Measurements from ENCODE around the gene WDR45B. TPM values are rescaled to one million over a fixed set of nuclear protein-coding genes. Genes with fewer than 3 reads are reported as not detected.

The WDR45B gene
- 41.6 and 65.5 TPM in 2 replicates for total RNA-seq (2012; rRNA removed)

DNA sequence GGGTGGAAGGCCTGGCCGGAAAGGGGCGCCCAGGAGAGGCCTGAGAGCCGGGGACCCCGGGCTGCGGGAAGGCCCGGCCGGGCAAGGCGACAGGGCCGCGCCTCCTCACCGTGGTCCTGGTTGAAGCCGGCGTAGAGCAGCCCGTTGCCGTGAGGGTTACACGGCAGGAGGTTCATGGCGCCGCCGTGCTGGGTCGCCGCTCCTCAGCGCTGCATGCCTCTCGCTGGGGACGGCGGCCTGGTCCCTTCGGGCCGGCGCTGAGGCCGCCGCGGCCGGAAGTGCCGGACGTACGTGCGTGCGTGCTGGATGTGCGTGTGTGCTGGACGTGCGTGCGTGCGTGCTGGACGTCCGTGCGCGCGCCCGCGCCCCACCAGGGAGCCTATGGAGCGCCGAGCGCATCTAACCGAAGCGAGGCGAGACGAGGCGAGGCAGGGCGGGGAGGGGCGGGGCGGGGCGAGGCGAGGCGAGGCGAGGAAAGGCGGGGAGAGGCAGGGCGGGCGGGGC is at the start of gene WDR45B:
Gene WDR45B, minus strand, starts transcription at position 280 of the 504 bp plus-strand sequence. Its CDS starts 104 bp downstream, at position 176.
- Histone ChIP-seq H3K9ac (ENCODE audit: low read depth, low read length) (peak within 1 kb of the TSS; percentile 98), H3K27me3 (ENCODE audit: control insufficient read depth, insufficient read depth, low read length) (no peaks in the 10 kb centered on the region), H3K4me3 (ENCODE audit: low read length) (peak within 1 kb of the TSS; percentile 93)

DNA sequence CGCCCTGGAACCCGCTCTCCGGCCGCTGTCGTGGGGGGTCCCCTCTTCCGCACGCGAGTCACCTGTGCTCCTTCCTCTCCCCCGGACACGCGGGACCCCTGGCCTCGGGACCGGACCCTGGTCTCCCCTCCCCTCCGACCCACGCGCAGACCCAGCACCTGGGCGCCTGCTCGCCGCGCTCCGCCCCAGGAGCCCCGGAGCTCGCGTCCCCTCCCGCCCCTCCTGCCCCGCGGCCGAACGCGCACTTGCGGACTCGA is 49.5 kb upstream of the WDR45B start:
- Histone ChIP-seq H3K27me3 (ENCODE audit: control insufficient read depth, insufficient read depth, low read length) (no peaks in the 10 kb centered on the region), H3K4me3 (ENCODE audit: low read length) (peak overlapping the region; percentile 88), H3K4me1 (ENCODE audit: control insufficient read depth, insufficient read depth, low read length) (peaks cover 14% of the 10 kb centered on the region), H3K4me2 (ENCODE audit: low read length) (peak overlapping the region; percentile 94), H3K9me3 (replicated peaks; ENCODE audit: low read length) (no peaks in the 10 kb centered on the region), H3K9ac (ENCODE audit: low read depth, low read length) (peak overlapping the region; percentile 56), H3K36me3 (ENCODE audit: insufficient read depth, low read length) (no peaks in the 10 kb centered on the region)

More for the DNA sequence above, at the start of gene WDR45B:
- H3K4me2 ChIP-seq (ENCODE audit: low read length): peak within 1 kb of the TSS; percentile 98
- H3K9me3 ChIP-seq (replicated peaks; ENCODE audit: low read length): no peaks in the 10 kb centered on the region
- peaks cover 16% of the 10 kb centered on the region for H3K36me3 ChIP-seq (ENCODE audit: insufficient read depth, low read length)
- peaks cover 12% of the 10 kb centered on the region for H3K4me1 ChIP-seq (ENCODE audit: control insufficient read depth, insufficient read depth, low read length)

DNA sequence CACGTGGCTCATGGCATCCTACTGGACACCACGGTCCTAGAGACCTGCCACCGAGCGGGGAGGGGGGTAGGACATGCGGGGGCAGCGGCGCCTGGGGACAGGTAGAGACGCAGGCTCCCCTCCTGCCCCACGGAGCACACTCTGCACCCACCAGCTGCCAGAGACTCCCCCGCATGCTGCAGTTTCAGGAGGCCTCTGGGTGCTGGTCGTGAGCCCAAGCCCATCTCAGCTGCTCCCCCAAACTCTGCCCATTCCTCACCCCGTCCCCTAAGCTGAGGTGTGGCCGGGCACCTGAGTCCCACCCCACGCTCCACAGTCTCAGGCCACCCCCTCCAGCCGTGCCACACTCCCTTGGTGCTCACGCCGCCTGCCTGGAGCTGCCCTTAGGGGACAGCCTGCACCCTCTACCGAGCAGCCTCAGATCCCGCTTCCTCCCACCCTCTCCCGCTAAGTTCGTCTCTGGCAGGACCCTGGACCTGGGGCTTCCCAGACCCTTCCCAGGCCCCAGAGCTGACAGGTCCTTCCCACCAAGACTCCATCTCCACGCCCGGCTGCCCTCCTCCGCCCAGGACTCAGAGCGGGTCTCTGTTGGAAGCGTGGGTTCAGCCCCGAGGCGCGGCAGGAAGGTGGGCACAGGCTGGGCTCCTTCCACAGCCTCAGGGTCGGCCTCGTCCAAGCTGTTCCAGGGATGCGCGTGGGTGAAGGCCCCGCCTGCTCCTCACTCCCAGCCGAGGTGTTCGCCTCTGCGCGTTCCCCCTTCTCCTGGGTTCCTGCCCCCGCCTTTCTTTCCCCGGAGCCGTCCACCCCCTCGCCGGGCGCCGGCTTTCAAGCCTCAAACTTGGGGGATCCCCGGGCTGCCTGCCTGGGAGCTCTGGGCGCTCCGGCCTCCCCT is 48.9 kb upstream of the WDR45B start:
- Histone ChIP-seq H3K36me3 (ENCODE audit: insufficient read depth, low read length) (no peaks in the 10 kb centered on the region), H3K9ac (ENCODE audit: low read depth, low read length) (peak overlapping the region; percentile 56), H3K9me3 (replicated peaks; ENCODE audit: low read length) (no peaks in the 10 kb centered on the region)

DNA sequence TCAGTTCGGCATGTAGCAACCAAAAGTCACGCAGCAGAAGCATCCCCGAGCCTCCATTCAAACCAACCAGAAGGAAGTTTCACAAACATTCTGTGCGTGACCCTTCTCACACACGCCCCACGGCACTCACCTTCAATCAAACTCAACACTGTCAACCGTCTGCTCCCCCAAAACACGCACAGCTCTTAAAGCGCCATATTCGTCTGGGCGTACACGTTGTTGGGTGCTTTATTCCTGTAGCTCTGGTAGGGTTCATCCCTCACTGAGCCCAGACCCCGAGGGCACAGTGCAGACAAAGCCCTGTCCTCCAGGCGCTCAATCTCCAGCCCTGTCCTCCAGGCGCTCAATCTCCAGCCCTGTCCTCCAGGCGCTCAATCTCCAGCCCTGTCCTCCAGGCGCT is 48.0 kb upstream of the WDR45B start:
- Histone ChIP-seq H3K4me2 (ENCODE audit: low read length) (no peak overlapping the region), H3K9me3 (replicated peaks; ENCODE audit: low read length) (no peaks in the 10 kb centered on the region), H3K36me3 (ENCODE audit: insufficient read depth, low read length) (no peaks in the 10 kb centered on the region), H3K27me3 (ENCODE audit: control insufficient read depth, insufficient read depth, low read length) (no peaks in the 10 kb centered on the region), H3K4me1 (ENCODE audit: control insufficient read depth, insufficient read depth, low read length) (peaks cover 14% of the 10 kb centered on the region), H3K9ac (ENCODE audit: low read depth, low read length) (no peak overlapping the region), H3K4me3 (ENCODE audit: low read length) (no peak overlapping the region)

More for the DNA sequence above, 48.9 kb upstream of the WDR45B start:
- Histone ChIP-seq H3K4me3 (ENCODE audit: low read length) (peak overlapping the region; percentile 88), H3K4me2 (ENCODE audit: low read length) (peak overlapping the region; percentile 94), H3K4me1 (ENCODE audit: control insufficient read depth, insufficient read depth, low read length) (peaks cover 14% of the 10 kb centered on the region), H3K27me3 (ENCODE audit: control insufficient read depth, insufficient read depth, low read length) (no peaks in the 10 kb centered on the region)

DNA sequence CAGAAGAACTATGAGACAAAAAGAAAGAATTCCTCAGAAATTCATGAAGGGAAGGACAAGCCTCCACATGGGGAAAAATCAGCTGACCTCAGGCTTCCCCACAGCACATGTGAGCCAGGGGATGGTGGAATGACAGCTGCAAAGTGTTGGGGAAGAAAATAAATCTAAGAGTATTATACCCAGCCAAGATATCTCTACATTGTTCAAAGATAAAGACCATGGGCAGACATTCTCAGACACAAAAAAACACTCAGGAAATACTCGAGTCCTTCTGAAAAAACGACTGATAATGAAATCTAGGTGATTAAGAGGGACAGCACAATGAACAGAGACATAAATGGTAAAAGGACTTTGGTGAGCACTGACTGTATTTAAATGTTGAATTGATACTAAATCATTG is 46.4 kb upstream of the WDR45B start:
- H3K4me2 ChIP-seq (ENCODE audit: low read length): no peak overlapping the region
- H3K9me3 ChIP-seq (replicated peaks; ENCODE audit: low read length): no peaks in the 10 kb centered on the region
- no peaks in the 10 kb centered on the region for H3K27me3 ChIP-seq (ENCODE audit: control insufficient read depth, insufficient read depth, low read length)
- peaks cover 14% of the 10 kb centered on the region for H3K4me1 ChIP-seq (ENCODE audit: control insufficient read depth, insufficient read depth, low read length)
- H3K4me3 ChIP-seq (ENCODE audit: low read length): no peak overlapping the region
- no peaks in the 10 kb centered on the region for H3K36me3 ChIP-seq (ENCODE audit: insufficient read depth, low read length)
- no peak overlapping the region for H3K9ac ChIP-seq (ENCODE audit: low read depth, low read length)

DNA sequence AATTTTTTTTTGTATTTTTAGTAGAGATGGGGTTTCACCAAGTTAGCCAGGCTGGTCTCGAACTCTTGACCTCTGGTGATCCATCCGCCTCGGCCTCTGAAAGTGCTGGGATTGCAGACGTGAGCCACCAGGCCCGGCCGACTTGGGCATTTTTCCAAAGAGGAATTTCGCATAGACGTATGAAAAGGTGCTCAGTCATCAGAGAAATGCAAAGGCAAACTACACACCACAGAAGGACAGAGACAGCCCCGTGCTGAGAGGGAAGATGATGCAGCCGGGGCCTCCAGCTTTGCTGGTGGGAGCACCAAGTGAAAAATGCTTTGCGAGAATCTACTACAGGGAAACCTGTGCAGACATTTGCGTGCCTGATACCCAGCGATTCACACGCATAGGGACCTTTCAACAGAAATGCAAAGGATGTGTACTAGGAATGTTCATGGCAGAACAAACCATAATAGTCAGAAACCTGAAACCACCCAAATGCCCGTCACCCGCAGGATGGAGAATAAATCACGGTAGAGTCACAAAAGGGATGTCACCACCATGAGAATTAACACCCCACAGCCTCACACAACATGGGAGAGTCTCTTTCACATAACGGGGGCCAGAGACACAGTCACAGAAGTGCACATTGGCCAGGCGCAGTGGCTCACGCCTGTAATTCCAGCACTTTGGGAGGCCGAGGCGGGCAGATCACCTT is 45.1 kb upstream of the WDR45B start:
- H3K4me1 ChIP-seq (ENCODE audit: control insufficient read depth, insufficient read depth, low read length): peaks cover 8% of the 10 kb centered on the region

DNA sequence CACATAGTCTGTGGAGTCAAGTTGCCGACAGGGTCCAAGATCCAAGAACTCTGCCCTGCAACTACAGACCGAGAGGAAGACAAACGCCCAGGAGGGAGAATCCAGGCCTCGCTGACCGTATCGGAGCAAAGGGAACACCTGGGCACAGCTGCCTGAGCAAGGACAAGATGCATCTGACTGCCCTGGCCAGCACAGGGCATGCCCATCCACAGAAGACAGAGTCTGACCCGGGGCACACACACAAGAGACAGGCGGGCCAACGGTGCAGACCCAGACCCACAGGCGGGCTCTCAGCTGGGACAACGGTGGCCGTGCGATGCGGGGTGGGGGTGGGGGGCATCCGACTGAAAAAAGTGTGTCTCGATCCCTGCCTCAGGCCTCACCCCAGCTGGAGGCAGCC is 44.0 kb upstream of the WDR45B start:
- Histone ChIP-seq H3K36me3 (ENCODE audit: insufficient read depth, low read length) (no peaks in the 10 kb centered on the region), H3K4me3 (ENCODE audit: low read length) (no peak overlapping the region), H3K27me3 (ENCODE audit: control insufficient read depth, insufficient read depth, low read length) (no peaks in the 10 kb centered on the region), H3K4me1 (ENCODE audit: control insufficient read depth, insufficient read depth, low read length) (peaks cover 3% of the 10 kb centered on the region), H3K9ac (ENCODE audit: low read depth, low read length) (no peak overlapping the region), H3K9me3 (replicated peaks; ENCODE audit: low read length) (no peaks in the 10 kb centered on the region), H3K4me2 (ENCODE audit: low read length) (no peak overlapping the region)

More for the DNA sequence above, 45.1 kb upstream of the WDR45B start:
- Histone ChIP-seq H3K4me3 (ENCODE audit: low read length) (no peak overlapping the region), H3K27me3 (ENCODE audit: control insufficient read depth, insufficient read depth, low read length) (no peaks in the 10 kb centered on the region), H3K4me2 (ENCODE audit: low read length) (no peak overlapping the region), H3K36me3 (ENCODE audit: insufficient read depth, low read length) (no peaks in the 10 kb centered on the region), H3K9ac (ENCODE audit: low read depth, low read length) (no peak overlapping the region), H3K9me3 (replicated peaks; ENCODE audit: low read length) (no peaks in the 10 kb centered on the region)

DNA sequence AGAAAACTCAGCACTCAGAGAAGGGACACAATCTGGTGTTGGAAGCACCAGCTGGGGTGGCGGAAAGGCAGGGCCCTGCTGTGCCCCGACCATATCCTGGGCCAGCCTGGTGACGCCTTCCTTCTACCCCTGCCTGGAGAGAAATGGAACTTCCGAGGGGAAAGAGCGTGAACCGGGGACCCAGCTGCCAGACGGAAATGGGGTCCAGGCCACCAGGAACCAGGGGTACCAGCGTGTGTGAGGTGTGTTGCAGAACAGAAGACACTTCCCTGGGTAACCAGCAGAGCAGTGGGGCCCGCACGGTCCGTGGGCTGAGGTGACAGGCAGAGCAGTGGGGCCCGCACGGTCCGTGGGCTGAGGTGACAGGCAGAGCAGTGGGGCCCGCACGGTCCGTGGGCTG is 43.5 kb upstream of the WDR45B start:
- H3K4me2 ChIP-seq (ENCODE audit: low read length): no peak overlapping the region
- no peaks in the 10 kb centered on the region for H3K36me3 ChIP-seq (ENCODE audit: insufficient read depth, low read length)
- no peaks in the 10 kb centered on the region for H3K4me1 ChIP-seq (ENCODE audit: control insufficient read depth, insufficient read depth, low read length)
- H3K9me3 ChIP-seq (replicated peaks; ENCODE audit: low read length): no peaks in the 10 kb centered on the region
- no peak overlapping the region for H3K4me3 ChIP-seq (ENCODE audit: low read length)
- H3K9ac ChIP-seq (ENCODE audit: low read depth, low read length): no peak overlapping the region
- H3K27me3 ChIP-seq (ENCODE audit: control insufficient read depth, insufficient read depth, low read length): no peaks in the 10 kb centered on the region

DNA sequence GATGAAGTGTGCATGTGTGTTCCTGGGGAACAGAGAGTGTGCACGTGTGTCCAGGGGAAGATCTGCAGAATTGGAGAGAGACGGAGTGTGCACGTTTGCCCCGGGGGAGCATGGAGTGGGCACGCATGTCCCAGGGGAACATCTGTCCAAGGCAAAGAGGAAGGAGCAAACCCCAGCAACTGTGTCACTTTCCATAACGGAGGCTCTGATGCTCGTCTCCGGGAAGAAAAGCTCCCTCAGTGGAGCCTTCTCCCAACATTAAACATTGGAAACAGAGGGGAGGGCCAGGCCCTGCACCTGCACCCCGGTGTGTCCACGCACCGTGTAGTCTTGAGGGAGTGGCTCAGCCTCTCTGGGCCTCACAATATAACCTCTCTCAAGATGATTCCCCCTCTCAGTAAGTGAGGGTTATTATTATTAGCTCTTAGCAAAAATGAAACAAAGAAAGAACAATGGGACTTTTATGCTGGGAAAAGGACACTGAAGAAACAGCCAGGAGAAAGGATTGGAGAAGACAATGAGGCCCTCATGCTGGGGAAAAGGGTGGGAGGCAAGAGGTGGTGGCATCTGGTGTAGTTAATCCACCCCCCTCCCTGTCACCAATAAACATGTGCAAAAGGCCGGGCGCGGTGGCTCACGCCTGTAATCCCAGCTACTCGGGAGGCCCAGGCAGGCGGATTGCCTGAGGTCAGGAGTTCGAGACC is 42.7 kb upstream of the WDR45B start:
- no peak overlapping the region for H3K4me2 ChIP-seq (ENCODE audit: low read length)
- H3K4me1 ChIP-seq (ENCODE audit: control insufficient read depth, insufficient read depth, low read length): no peaks in the 10 kb centered on the region
- H3K27me3 ChIP-seq (ENCODE audit: control insufficient read depth, insufficient read depth, low read length): no peaks in the 10 kb centered on the region
- H3K36me3 ChIP-seq (ENCODE audit: insufficient read depth, low read length): no peaks in the 10 kb centered on the region
- H3K9ac ChIP-seq (ENCODE audit: low read depth, low read length): no peak overlapping the region
- no peaks in the 10 kb centered on the region for H3K9me3 ChIP-seq (replicated peaks; ENCODE audit: low read length)
- H3K4me3 ChIP-seq (ENCODE audit: low read length): no peak overlapping the region

DNA sequence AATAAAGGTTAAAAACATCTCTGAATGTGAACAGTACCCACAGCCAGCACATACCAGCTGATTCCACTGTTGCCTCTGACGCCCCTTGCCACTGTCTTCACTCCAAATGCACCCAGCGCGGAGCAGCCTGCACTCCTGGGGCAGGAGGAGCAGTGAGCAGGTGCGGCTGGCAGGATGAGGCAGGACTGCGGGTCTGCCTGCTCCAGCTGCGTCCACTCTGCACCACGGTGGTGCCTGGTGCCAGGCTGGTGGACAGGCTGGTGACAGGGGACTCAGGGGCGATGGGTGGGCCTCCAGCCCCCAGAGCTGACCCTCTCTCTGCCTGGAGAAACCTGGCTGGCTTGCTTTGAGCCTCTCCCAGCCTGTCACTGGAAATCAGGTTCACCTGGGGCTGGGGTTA is 40.8 kb upstream of the WDR45B start:
- no peaks in the 10 kb centered on the region for H3K9me3 ChIP-seq (replicated peaks; ENCODE audit: low read length)
- H3K4me1 ChIP-seq (ENCODE audit: control insufficient read depth, insufficient read depth, low read length): no peaks in the 10 kb centered on the region
- no peaks in the 10 kb centered on the region for H3K36me3 ChIP-seq (ENCODE audit: insufficient read depth, low read length)
- H3K4me2 ChIP-seq (ENCODE audit: low read length): no peak overlapping the region
- H3K27me3 ChIP-seq (ENCODE audit: control insufficient read depth, insufficient read depth, low read length): no peaks in the 10 kb centered on the region
- H3K9ac ChIP-seq (ENCODE audit: low read depth, low read length): no peak overlapping the region
- no peak overlapping the region for H3K4me3 ChIP-seq (ENCODE audit: low read length)

DNA sequence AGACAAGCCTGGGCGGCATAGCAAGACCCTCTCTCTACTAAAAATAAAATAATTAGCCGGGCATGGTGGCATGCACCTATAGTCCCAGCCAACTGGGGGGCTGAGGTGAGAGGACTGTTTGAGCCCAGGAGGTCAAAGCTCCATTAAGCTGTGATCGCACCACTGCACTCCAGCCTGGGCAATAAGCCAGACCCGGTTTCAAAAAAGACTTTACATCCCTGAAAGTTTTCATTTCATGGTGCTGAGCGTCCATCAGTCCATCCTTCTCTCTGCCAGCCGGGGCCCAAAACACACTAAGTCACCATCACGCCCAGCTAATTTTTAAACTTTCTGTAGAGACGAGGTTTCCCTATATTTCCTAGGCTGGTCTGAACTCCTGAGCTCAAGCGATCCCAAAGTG is 39.6 kb upstream of the WDR45B start:
- Histone ChIP-seq H3K9ac (ENCODE audit: low read depth, low read length) (no peak overlapping the region), H3K27me3 (ENCODE audit: control insufficient read depth, insufficient read depth, low read length) (no peaks in the 10 kb centered on the region), H3K4me1 (ENCODE audit: control insufficient read depth, insufficient read depth, low read length) (no peaks in the 10 kb centered on the region), H3K4me2 (ENCODE audit: low read length) (no peak overlapping the region), H3K36me3 (ENCODE audit: insufficient read depth, low read length) (no peaks in the 10 kb centered on the region), H3K9me3 (replicated peaks; ENCODE audit: low read length) (no peaks in the 10 kb centered on the region), H3K4me3 (ENCODE audit: low read length) (no peak overlapping the region)
